ENCODE measurements around the gene ANKRD9. TPM values are rescaled to one million over a fixed set of nuclear protein-coding genes. Genes with fewer than 3 reads are reported as not detected.

The ANKRD9 gene
- total and polyA plus RNA-seq, 2 experiments from 2014 or later = 17.3 to 95.9 TPM

DNA sequence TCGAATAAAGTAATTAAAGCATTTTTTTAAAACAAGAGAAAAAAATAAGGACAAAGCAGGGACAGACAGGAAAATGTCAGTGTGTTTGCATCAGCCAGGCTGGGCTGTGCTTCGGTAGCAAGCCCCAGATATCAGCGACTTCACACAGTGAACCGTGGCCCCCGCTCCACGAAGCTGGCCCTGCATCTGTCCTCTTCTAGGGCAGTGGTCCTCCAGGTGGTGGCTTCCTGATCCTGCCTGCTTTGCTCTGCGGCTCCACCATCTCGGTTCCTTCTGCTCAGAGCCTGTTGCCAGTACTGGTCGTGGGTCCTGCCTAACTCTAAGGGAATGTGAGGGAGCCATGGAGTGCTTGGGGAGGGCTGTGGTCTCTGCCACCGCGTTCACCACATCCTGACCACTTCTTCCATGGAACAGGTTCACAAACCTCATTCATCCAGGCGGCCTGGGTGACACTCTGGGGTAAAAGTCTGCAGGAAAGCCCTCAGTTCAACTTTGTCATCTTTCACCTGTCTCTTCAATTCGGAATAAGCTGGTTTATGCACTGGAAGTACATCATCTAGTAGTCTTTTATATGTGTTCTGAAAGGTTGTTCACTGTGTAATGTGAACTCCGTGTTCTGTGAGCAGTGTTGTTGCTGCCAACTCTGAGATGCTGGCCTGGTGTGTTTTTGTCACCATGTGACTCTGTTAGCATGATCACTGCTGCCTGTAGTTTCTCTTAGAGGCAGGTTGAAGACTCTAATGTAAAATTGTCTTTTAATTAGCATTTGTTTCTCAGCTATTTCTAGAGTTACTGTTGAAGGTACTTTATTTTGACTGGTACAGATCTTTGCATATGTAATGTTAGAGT, 47.9 kb downstream of the ANKRD9 start (continued):
- no peak for TF ChIP-seq CREB1 (CRISPR knock-in tag; IDR thresholded peaks at IDR 0.05; ENCODE audit: low read depth)
- TF ChIP-seq EZH2 (IDR thresholded peaks at IDR 0.05; ENCODE audit: low read depth, unreplicated experiment) = no peak
- TF ChIP-seq CTCF (conservative IDR thresholded peaks at IDR 0.05; ENCODE audit: low read depth in 2 of 2) = no peak
- TF ChIP-seq STAT1 (IDR thresholded peaks at IDR 0.05; ENCODE audit: unreplicated experiment) = no peak
- no peak for TF ChIP-seq ZNF331 (CRISPR knock-in tag; IDR thresholded peaks at IDR 0.05; ENCODE audit: low read depth)
- no peak for TF ChIP-seq REST (IDR thresholded peaks at IDR 0.05; ENCODE audit: unreplicated experiment)
- no peak for TF ChIP-seq POLR2AphosphoS5 (IDR thresholded peaks at IDR 0.05; ENCODE audit: low read depth)
- no peak for TF ChIP-seq JUNB (IDR thresholded peaks at IDR 0.05; ENCODE audit: unreplicated experiment)
- TF ChIP-seq ZNF114 (CRISPR knock-in tag; IDR thresholded peaks at IDR 0.05) = no peak
- no peak for TF ChIP-seq ETS1 (IDR thresholded peaks at IDR 0.05)
- TF ChIP-seq NANOG (IDR thresholded peaks at IDR 0.05; ENCODE audit: borderline replicate concordance) = no peak
- TF ChIP-seq EZH2phosphoT487 (IDR thresholded peaks at IDR 0.05; ENCODE audit: unreplicated experiment) = no peak

DNA sequence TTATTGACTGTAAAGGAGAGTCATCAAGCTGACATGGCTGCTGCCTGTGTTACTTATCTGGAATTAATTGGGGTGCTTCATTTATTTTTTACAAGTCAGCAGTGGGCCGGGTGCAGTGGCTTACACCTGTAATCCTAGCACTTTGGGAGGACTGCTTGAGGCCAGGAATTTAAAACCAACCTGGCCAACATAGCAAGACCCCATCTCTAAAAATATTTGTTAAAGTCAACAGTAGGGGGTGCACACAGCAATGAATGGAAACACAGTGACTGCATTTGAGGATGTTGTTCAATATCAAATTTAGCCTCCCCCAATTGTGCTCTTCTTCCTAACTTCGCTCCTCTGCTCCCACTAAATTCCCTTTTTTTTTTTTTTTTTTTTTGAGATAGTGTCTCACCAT, 52.1 kb downstream of the ANKRD9 start:
- Histone ChIP-seq H3F3A (replicated peaks; ENCODE audit: low read depth) (no peaks in the 10 kb centered on the region), H3K27me3 (ENCODE audit: insufficient read depth) (no peaks in the 10 kb centered on the region), H3K4me3 (no peak overlapping the region), H3K4me1 (ENCODE audit: insufficient read depth) (no peaks in the 10 kb centered on the region), H3K4me2 (no peak overlapping the region), H2AFZ (no peak overlapping the region), H3K79me2 (replicated peaks; ENCODE audit: insufficient read depth) (no peaks in the 10 kb centered on the region), H4K20me1 (replicated peaks; ENCODE audit: insufficient read depth) (no peaks in the 10 kb centered on the region), H3K36me3 (ENCODE audit: insufficient read depth) (no peaks in the 10 kb centered on the region; the same call in 1 of the 2 replicates), H3K27ac (ENCODE audit: low read depth) (no peak overlapping the region), H3K9me2 (ENCODE audit: insufficient read depth) (no peaks in the 10 kb centered on the region)
- H3K36me3 Mint-ChIP-seq (ENCODE audit: low read depth) = peaks cover 4% of the 10 kb centered on the region; the same call in 1 of the 3 replicates
- ATAC-seq (no peak), DNase-seq (ENCODE audit: low spot score) (no peak)
- no peaks in the 10 kb centered on the region for H3K9me3 Mint-ChIP-seq
- no peak overlapping the region for H3K4me3 Mint-ChIP-seq
- TF ChIP-seq STAT1 (IDR thresholded peaks at IDR 0.05; ENCODE audit: unreplicated experiment) (no peak), JUNB (IDR thresholded peaks at IDR 0.05; ENCODE audit: unreplicated experiment) (no peak)
- H3K27me3 Mint-ChIP-seq (ENCODE audit: insufficient read depth, low read depth, poor library complexity) = peaks cover 2% of the 10 kb centered on the region
- H3K27ac Mint-ChIP-seq = no peak overlapping the region
- H3K4me1 Mint-ChIP-seq = no peaks in the 10 kb centered on the region

Measured in GM23338 (cell line).